Kidney (tissue), 14 donors: ENCODE measurements around the gene FAM149A. TPM values are rescaled to one million over a fixed set of nuclear protein-coding genes. Genes with fewer than 3 reads are reported as not detected.

ENCODE experiments used
- DNase-seq, 5 donors: peaks; one replicate each; pipeline ENCODE4 v3.0.0-alpha.2; 2013 to 2020
- FAIRE-seq: peaks from 2 replicates; lab custom pipeline; 2012; peaks lifted over from hg19 to GRCh38; lab: Jason Lieb, UNC
- H3K27ac ChIP-seq, 2 donors: one replicate each; pipeline ENCODE4 v1.7.0; 2013; ENCODE audit warnings: low read depth in 2 of 2, low read length in 2 of 2, inconsistent platforms in 1 of 2
- H3K27me3 ChIP-seq: one replicate; pipeline ENCODE4 v1.7.1; 2013; ENCODE audit warnings: low read length, inconsistent platforms; ENCODE audit not compliant: control insufficient read depth, insufficient read depth
- H3K36me3 ChIP-seq, 3 donors: one replicate each; pipeline versions ENCODE4 v1.7.0 to v1.7.1; 2013; ENCODE audit warnings: low read length in 3 of 3, control low read depth in 1 of 3, inconsistent platforms in 1 of 3; ENCODE audit not compliant: insufficient read depth in 3 of 3, control insufficient read depth in 2 of 3
- H3K4me1 ChIP-seq, 3 donors: one replicate each; pipeline versions ENCODE4 v1.7.0 to v1.7.1; 2013; ENCODE audit warnings: low read length in 3 of 3, inconsistent platforms in 1 of 3, low read depth in 1 of 3; ENCODE audit not compliant: control insufficient read depth in 2 of 3, insufficient read depth in 2 of 3
- H3K4me3 ChIP-seq, 3 donors: one replicate each; pipeline versions ENCODE4 v1.7.0 to v1.8.1; 2013; ENCODE audit warnings: low read length in 3 of 3, control low read depth in 1 of 3, inconsistent platforms in 1 of 3
- H3K9ac ChIP-seq, 3 donors: one replicate each; pipeline versions ENCODE4 v1.7.0 to v1.7.1; 2013; ENCODE audit warnings: low read length in 3 of 3, control low read depth in 1 of 3, inconsistent platforms in 1 of 3
- H3K9me3 ChIP-seq, 3 donors: one replicate each; pipeline versions ENCODE4 v1.7.0 to v1.7.1; 2013; ENCODE audit warnings: low read length in 3 of 3, control low read depth in 1 of 3, inconsistent platforms in 1 of 3; ENCODE audit not compliant: control insufficient read depth in 2 of 3, insufficient read depth in 1 of 3
- intact Hi-C: fragments of 100-400 bp; cut with DNase I; formaldehyde crosslinking; loops from one replicate; pipeline ENCODE4 v1.11.1; 2022
- polyA plus RNA-seq: library from polyadenylated mRNA; stranded (reverse); fragments of 350-450 nt; fragmentation: Illumina TruSeq; extraction: RNeasy Lipid Tissue Mini Kit (QIAGEN cat#74804); gene quantifications from one replicate; pipeline ENCODE4 v1.2.3, GENCODE V29; 2014; ENCODE audit warnings: low read depth, low replicate concordance; ENCODE audit not compliant: insufficient read depth
- total RNA-seq: library from RNA; stranded (reverse); fragmentation: NEBNext Ultra II Directional; extraction: Animal tissue kit (Norgen Biotek cat#: 25700); gene quantifications from one replicate; pipeline ENCODE4 v1.2.1, GENCODE V29; 2021
- TF ChIP-seq, protein P1 (sequence below): IDR thresholded peaks from 3 replicates; pipeline ENCODE4 v1.5.1; 2012; ENCODE audit warnings: mild to moderate bottlenecking, moderate library complexity, borderline replicate concordance; ENCODE audit not compliant: insufficient read depth; ENCODE audit errors: extremely low read depth
- donor health status: control.
- donor health status: control.
- donor health status: control.
- donor health status: control.
- donor health status: control.
- donor health status: DM: yes; HTN: yes; CAD: no.
- donor health status: Normal renal cell carcinoma (clear cell type).

The FAM149A gene
- total and polyA plus RNA-seq, 2 donors from 2014 or later, result 32.4 to 37.8 TPM

DNA sequence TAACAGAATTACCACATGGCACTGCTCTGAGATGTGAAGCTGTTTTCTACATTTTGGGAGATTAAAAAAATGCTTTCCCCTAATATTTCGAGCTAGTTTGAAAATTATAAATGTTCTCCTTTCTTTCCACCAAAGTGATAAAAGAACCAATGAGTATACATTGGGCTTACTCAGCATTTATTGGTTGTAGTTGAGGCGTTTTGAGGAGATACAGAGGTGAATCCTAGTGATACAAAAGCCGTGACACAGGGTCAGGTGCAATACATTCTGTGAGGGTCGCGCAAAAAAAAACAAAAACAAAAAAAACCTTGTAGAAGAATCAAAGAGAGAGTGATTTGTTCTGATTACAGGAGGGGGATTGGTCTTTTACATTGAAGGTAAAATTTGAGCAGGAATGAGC is 54.5 kb downstream of the FAM149A start:
- peaks cover 0 to 1% (median 0%) of the 10 kb centered on the region in 3 donors for H3K9me3 ChIP-seq
- DNase-seq, result no peak
- TF ChIP-seq, protein P1, sequence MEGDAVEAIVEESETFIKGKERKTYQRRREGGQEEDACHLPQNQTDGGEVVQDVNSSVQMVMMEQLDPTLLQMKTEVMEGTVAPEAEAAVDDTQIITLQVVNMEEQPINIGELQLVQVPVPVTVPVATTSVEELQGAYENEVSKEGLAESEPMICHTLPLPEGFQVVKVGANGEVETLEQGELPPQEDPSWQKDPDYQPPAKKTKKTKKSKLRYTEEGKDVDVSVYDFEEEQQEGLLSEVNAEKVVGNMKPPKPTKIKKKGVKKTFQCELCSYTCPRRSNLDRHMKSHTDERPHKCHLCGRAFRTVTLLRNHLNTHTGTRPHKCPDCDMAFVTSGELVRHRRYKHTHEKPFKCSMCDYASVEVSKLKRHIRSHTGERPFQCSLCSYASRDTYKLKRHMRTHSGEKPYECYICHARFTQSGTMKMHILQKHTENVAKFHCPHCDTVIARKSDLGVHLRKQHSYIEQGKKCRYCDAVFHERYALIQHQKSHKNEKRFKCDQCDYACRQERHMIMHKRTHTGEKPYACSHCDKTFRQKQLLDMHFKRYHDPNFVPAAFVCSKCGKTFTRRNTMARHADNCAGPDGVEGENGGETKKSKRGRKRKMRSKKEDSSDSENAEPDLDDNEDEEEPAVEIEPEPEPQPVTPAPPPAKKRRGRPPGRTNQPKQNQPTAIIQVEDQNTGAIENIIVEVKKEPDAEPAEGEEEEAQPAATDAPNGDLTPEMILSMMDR, result no peak
- intact Hi-C loops, result no loop called here
- FAIRE-seq, result no peak
- H3K4me1 ChIP-seq, result peaks cover 0 to 6% (median 0%) of the 10 kb centered on the region in 3 donors
- no peak overlapping the region for H3K27ac ChIP-seq
- no peaks in the 10 kb centered on the region for H3K27me3 ChIP-seq
- no peak overlapping the region for H3K4me3 ChIP-seq
- H3K9ac ChIP-seq, result no peak overlapping the region
- H3K36me3 ChIP-seq, result peaks cover 12 to 23% (median 15%) of the 10 kb centered on the region in 3 donors

GRCh38 chr4:186159613-186160012 is 55.1 kb downstream of the FAM149A start:
- no peak overlapping the region for H3K4me3 ChIP-seq
- no peak overlapping the region for H3K27ac ChIP-seq
- H3K36me3 ChIP-seq, result peaks cover 12 to 22% (median 15%) of the 10 kb centered on the region in 3 donors
- no peak overlapping the region for H3K9ac ChIP-seq
- H3K27me3 ChIP-seq, result no peaks in the 10 kb centered on the region
- H3K9me3 ChIP-seq, result peaks cover 0 to 1% (median 0%) of the 10 kb centered on the region in 3 donors
- H3K4me1 ChIP-seq, result peaks cover 0 to 6% (median 0%) of the 10 kb centered on the region in 3 donors
- DNase-seq, result peak in 1 of 5 donors; percentile 27
- FAIRE-seq, result no peak
- intact Hi-C loops, result no loop called here
- TF ChIP-seq, protein P1, result no peak

DNA sequence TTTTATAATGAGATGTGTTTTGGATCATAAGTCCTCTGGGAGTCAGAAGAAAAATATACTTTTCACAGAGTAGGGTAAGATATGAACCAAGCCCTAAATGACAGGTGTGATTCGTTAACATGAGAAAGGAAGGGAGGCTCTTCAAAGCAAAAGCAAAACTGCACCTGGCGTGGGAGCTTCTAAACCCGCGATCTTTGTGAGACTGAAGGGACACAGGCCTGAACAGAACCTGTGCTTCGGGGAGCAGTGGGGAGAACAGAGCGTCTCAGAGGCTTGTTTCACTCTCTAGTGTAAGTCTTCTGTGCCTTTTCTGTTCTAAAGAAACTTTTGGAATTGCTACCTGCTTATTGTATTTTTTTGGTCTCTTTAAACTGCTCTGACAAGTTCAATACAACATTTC is 56.6 kb downstream of the FAM149A start:
- intact Hi-C loops, result no loop called here
- FAIRE-seq (no peak), DNase-seq (no peak)
- H3K27ac ChIP-seq, result no peak overlapping the region
- no peaks in the 10 kb centered on the region for H3K27me3 ChIP-seq
- H3K36me3 ChIP-seq, result peaks cover 12 to 27% (median 15%) of the 10 kb centered on the region in 3 donors
- H3K4me3 ChIP-seq, result no peak overlapping the region
- TF ChIP-seq, protein P1, result no peak
- H3K4me1 ChIP-seq, result peaks cover 0 to 6% (median 0%) of the 10 kb centered on the region in 3 donors
- peaks cover 0 to 1% (median 0%) of the 10 kb centered on the region in 3 donors for H3K9me3 ChIP-seq
- H3K9ac ChIP-seq, result no peak overlapping the region
